ENCODE results near the gene NAPSA. TPM values are rescaled to one million over a fixed set of nuclear protein-coding genes. Genes with fewer than 3 reads are reported as not detected.

NAPSA gene
- total and polyA plus RNA-seq, 9 of the 15 experiments (the other 6 are each of a cell fraction or from before 2014, with no cell fraction given) = 0.25 to 1.9 (median 0.69) TPM

GRCh38 chr19:50383852-50384684, 18.6 kb upstream of the NAPSA start, which contains the start of gene POLD1 (continued):
- peak; percentile 63 for TF ChIP-seq THAP12 (CRISPR knock-in tag; IDR thresholded peaks at IDR 0.05)
- no peak for TF ChIP-seq GATA2 (CRISPR knock-in tag; IDR thresholded peaks at IDR 0.05)
- TF ChIP-seq NFE2 (IDR thresholded peaks at IDR 0.05; ENCODE audit: low read depth) = no peak
- no peak for TF ChIP-seq MCM5 (IDR thresholded peaks at IDR 0.05; ENCODE audit: low read depth)
- TF ChIP-seq MXD1 (CRISPR knock-in tag; IDR thresholded peaks at IDR 0.05; ENCODE audit: borderline replicate concordance, poor library complexity, severe bottlenecking) = no peak
- TF ChIP-seq TBP (optimal IDR thresholded peaks at IDR 0.05; ENCODE audit: low read depth, low read length) = peak; percentile 79
- TF ChIP-seq ZNF830 (CRISPR knock-in tag; IDR thresholded peaks at IDR 0.05) = peak; percentile 68; the same call in 1 of the 2 replicates
- no peak for TF ChIP-seq CHD4 (IDR thresholded peaks at IDR 0.05; ENCODE audit: insufficient read depth, insufficient replicate concordance, low read depth, low read length, poor library complexity, severe bottlenecking)
- no peak for TF ChIP-seq PATZ1 (CRISPR knock-in tag; IDR thresholded peaks at IDR 0.05; ENCODE audit: borderline replicate concordance)
- no peak for TF ChIP-seq ZNF274 (IDR thresholded peaks at IDR 0.05; ENCODE audit: borderline replicate concordance, low read depth, low read length)
- TF ChIP-seq THRA (IDR thresholded peaks at IDR 0.05) = no peak
- no peak for TF ChIP-seq STAG1 (CRISPR knock-in tag; IDR thresholded peaks at IDR 0.05; ENCODE audit: borderline replicate concordance)
- TF ChIP-seq GATAD2A (IDR thresholded peaks at IDR 0.05) = no peak
- no peak for TF ChIP-seq BRCA1 (IDR thresholded peaks at IDR 0.05)
- TF ChIP-seq BRCA1 (CRISPR knock-in tag; IDR thresholded peaks at IDR 0.05) = no peak
- TF ChIP-seq TFAP4 (CRISPR knock-in tag; IDR thresholded peaks at IDR 0.05; ENCODE audit: borderline replicate concordance) = peak; percentile 96
- no peak for TF ChIP-seq PRPF4 (IDR thresholded peaks at IDR 0.05; ENCODE audit: insufficient read depth, low read depth, low read length, poor library complexity, severe bottlenecking)
- TF ChIP-seq HLTF (IDR thresholded peaks at IDR 0.05) = 0 out of 2 replicates have a peak, but pooled peaks have one; percentile 30
- TF ChIP-seq ZNF12 (CRISPR knock-in tag; IDR thresholded peaks at IDR 0.05) = no peak; the same call in 1 of the 2 replicates
- TF ChIP-seq TCFL5 (CRISPR knock-in tag; conservative IDR thresholded peaks at IDR 0.05) = no peak
- TF ChIP-seq LEF1 (IDR thresholded peaks at IDR 0.05) = no peak

All from K562 (cell line).